ENCODE data around the gene ARMC6. TPM values are rescaled to one million over a fixed set of nuclear protein-coding genes. Genes with fewer than 3 reads are reported as not detected.

The ARMC6 gene
- total RNA-seq, 1 donor from 2014 or later, result 15.0 TPM

DNA sequence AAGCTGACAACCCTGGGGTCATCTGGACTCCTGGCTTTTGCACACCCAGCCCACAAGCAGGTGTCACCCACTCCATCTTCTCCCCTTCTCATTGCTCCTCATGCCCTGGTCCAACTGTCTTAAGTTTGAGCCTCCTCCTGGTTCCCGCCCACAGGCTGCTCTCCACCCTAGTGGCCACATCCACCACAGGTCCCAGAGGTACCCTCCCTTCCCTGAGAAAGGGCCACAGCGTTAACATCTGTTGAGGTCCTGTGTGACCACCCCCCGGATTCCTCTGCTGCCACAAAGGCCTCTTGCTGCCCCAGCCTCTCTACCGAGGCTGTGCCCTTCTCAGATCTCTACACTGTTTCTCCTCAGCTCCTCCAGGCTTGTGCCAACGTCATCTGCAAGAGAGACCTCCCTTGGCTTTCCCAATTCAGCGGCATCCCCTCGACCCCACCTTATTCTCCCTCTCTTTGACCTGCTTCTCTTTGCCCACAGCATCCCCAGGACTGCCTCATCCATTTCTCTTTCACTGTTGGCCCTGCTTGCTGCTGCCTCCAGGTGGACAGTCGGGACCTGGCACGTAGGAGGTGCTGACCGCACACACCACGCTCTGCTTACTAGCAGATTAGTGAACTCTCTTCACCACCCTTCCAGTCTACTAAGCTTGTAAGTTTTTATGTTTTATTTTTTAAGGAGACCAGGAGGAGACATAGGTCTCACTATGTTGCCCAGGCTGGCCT, 33.3 kb upstream of the ARMC6 start:
- intact Hi-C loops (cut with micrococcal nuclease), result no loop called here
- H3K27ac ChIP-seq (replicated peaks), result no peak overlapping the region
- TF ChIP-seq, protein P1, sequence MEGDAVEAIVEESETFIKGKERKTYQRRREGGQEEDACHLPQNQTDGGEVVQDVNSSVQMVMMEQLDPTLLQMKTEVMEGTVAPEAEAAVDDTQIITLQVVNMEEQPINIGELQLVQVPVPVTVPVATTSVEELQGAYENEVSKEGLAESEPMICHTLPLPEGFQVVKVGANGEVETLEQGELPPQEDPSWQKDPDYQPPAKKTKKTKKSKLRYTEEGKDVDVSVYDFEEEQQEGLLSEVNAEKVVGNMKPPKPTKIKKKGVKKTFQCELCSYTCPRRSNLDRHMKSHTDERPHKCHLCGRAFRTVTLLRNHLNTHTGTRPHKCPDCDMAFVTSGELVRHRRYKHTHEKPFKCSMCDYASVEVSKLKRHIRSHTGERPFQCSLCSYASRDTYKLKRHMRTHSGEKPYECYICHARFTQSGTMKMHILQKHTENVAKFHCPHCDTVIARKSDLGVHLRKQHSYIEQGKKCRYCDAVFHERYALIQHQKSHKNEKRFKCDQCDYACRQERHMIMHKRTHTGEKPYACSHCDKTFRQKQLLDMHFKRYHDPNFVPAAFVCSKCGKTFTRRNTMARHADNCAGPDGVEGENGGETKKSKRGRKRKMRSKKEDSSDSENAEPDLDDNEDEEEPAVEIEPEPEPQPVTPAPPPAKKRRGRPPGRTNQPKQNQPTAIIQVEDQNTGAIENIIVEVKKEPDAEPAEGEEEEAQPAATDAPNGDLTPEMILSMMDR (IDR thresholded peaks at IDR 0.05; ENCODE audit: borderline replicate concordance), result no peak
- peaks cover 77% of the 10 kb centered on the region for H3K36me3 ChIP-seq
- peaks cover 19% of the 10 kb centered on the region for H3K4me1 ChIP-seq
- no peak for DNase-seq
- H3K4me3 ChIP-seq, result no peak overlapping the region
- H3K27me3 ChIP-seq (ENCODE audit: low read depth), result no peaks in the 10 kb centered on the region
- no peaks in the 10 kb centered on the region for H3K9me3 ChIP-seq (replicated peaks)

DNA sequence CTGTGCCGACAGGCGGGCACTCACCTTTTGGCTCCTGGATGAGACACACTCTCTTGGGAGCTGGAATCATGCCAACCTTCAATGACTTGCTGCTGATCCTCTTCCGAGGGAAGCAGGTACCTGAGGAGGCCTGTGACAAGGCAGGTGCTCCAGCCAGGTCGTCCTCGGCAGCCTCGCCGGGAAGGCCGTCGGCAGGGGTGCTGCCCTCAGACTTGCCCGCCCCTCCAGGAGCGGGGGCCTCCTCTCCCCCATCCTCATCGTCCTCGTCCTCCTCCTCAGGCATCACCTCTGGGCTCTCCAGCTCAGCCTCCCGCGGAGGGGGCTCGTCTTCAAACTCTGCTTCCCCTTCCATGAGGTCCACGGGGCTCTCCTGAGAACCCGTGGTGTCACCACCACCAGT, 29.3 kb upstream of the ARMC6 start:
- Histone ChIP-seq H3K36me3 (peaks cover 92% of the 10 kb centered on the region), H3K4me3 (no peak overlapping the region), H3K27me3 (ENCODE audit: low read depth) (no peaks in the 10 kb centered on the region), H3K27ac (replicated peaks) (no peak overlapping the region), H3K9me3 (replicated peaks) (no peaks in the 10 kb centered on the region), H3K4me1 (peaks cover 20% of the 10 kb centered on the region)
- TF ChIP-seq, protein P1 (IDR thresholded peaks at IDR 0.05; ENCODE audit: borderline replicate concordance), result no peak
- DNase-seq, result no peak
- intact Hi-C loops (cut with micrococcal nuclease), result no loop called here

DNA sequence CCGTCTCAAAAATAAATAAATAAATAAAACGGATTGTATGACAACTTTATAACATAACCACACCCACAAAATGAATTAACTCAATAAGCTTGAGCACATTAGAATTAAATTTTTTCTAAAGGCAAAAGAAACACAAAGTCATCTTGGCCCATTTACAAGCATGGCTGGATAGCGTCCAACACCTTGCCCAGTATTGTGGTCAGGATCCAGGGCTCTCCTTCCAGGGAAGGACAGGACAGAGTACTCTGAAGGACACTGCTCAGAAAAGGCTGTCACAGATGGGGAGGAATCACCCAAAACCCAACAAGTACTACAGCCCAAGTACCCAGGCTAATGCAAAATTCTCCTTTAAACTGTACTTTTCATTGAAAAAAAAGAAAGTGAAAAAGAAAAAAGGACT, 27.2 kb upstream of the ARMC6 start:
- TF ChIP-seq, protein P1 (IDR thresholded peaks at IDR 0.05; ENCODE audit: borderline replicate concordance), result no peak
- intact Hi-C loops (cut with micrococcal nuclease), result no loop called here
- H3K9me3 ChIP-seq (replicated peaks), result no peaks in the 10 kb centered on the region
- H3K36me3 ChIP-seq, result peaks cover 92% of the 10 kb centered on the region
- no peak overlapping the region for H3K27ac ChIP-seq (replicated peaks)
- no peak for DNase-seq
- H3K4me3 ChIP-seq, result no peak overlapping the region
- H3K27me3 ChIP-seq (ENCODE audit: low read depth), result no peaks in the 10 kb centered on the region
- H3K4me1 ChIP-seq, result peaks cover 10% of the 10 kb centered on the region

DNA sequence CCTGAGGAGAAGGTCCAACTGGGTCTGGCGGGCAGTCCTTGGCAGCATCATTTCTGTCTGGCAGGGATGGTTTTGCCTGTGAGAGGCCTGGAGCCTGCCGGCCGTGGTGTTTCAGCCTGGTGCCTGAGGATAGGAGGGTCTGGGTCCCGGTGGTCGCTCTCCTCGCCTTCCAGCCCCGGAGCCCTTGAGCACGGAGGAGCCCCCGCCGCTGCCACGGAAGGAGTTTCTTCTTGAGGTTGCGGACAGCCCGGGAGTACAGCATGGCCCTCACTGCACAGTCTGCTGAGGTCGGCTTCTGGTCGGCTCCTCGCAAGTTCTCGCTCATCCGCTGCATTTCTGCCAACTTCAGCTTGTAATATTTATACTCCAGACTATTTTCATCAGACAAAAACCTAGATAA, 23.5 kb upstream of the ARMC6 start:
- intact Hi-C loops (cut with micrococcal nuclease), result no loop called here
- peaks cover 88% of the 10 kb centered on the region for H3K36me3 ChIP-seq
- H3K4me3 ChIP-seq, result no peak overlapping the region
- no peaks in the 10 kb centered on the region for H3K9me3 ChIP-seq (replicated peaks)
- no peaks in the 10 kb centered on the region for H3K27me3 ChIP-seq (ENCODE audit: low read depth)
- H3K27ac ChIP-seq (replicated peaks), result no peak overlapping the region
- TF ChIP-seq, protein P1 (IDR thresholded peaks at IDR 0.05; ENCODE audit: borderline replicate concordance), result no peak
- peaks cover 10% of the 10 kb centered on the region for H3K4me1 ChIP-seq
- DNase-seq, result no peak

DNA sequence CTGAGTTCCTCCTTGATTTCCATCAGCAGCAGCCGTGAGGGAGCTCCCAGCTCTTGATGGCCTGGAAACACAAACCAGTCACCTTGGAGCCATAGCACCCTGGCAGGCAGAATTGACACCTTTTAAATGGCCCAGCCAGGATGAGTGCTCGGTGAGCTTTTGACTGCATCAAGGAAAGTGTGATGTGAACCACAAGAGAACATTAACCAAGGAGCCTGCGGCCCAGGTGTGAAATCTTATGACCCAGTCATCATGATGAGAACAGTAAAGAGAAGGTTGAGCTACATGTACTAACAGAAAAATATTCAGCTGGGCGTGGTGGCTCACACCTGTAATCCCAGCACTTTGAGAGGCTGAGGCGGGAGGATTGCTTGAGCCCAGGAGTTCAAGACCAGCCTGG, 22.9 kb upstream of the ARMC6 start:
- Histone ChIP-seq H3K27me3 (ENCODE audit: low read depth) (no peaks in the 10 kb centered on the region), H3K4me3 (no peak overlapping the region), H3K4me1 (peaks cover 10% of the 10 kb centered on the region), H3K9me3 (replicated peaks) (no peaks in the 10 kb centered on the region), H3K27ac (replicated peaks) (no peak overlapping the region), H3K36me3 (peaks cover 92% of the 10 kb centered on the region)
- TF ChIP-seq, protein P1 (IDR thresholded peaks at IDR 0.05; ENCODE audit: borderline replicate concordance), result no peak
- DNase-seq, result no peak
- intact Hi-C loops (cut with micrococcal nuclease), result no loop called here

Measured in left ventricle myocardium inferior (tissue), 1 donor.